ENCODE data around the gene AGBL1. TPM values are rescaled to one million over a fixed set of nuclear protein-coding genes. Genes with fewer than 3 reads are reported as not detected.

Gene AGBL1
- polyA plus RNA-seq, 4 donors = 0.06 to 0.09 (median 0.09) TPM; not detected in 1

DNA sequence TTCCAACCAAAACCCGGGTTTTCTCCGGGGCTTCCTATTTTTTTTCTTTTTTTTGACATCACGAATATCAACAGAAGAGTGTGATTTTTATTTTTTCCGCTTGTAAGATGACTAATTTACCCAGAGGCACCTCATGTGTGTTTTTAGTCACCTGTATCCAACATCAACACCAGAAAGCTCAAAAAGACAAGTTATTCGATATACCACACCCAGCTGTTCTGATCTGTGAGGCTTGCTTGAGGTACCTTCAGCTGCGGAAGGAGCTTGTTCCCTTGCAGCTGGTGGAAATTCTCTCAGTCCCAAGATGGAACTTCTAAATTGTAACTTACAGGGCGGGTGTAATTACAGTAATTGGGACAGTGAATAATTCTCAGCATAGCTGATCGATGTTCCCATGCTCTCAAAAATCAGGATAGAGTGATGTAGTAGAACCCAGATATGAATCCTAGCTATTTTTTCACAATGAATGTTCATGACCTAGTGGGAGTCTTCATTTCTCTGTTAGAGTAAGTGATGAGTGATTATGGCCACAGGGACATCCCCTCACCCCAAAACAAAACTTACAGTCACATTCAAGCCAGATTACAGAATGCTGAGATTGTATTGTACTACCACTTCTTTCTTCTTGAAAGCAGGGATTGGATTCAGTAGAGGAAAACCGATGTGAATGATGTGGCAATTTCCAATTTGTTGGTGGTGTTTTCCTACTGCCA, 232.1 kb downstream of the AGBL1 start:
- DNase-seq (ENCODE audit: low read depth in 4 of 4, low spot score in 3 of 4) = no peak

GRCh38 chr15:86312486-86312885, 232.8 kb downstream of the AGBL1 start:
- DNase-seq (ENCODE audit: low read depth in 4 of 4, low spot score in 3 of 4) = no peak

DNA sequence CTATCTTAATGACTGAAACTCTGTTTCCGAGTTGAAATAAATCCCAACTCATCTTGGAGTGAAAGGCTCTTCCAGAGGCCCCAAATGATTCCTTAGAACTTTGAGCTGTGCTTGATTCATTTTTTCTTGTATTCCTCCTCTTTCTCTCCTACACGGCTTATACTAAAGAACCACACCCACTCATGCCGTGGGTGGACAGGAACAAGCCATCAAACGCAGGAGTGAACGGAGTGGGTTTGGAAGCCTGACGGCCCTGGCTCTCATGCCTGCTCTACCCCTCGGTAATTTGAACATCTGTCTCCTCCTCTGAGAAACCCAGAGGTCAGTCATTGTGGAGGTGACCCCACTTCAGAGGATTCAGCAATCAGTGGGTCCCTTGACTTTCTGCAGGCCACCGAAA, 236.5 kb downstream of the AGBL1 start:
- no peak for DNase-seq (ENCODE audit: low read depth in 4 of 4, low spot score in 3 of 4)

GRCh38 chr15:86316726-86317383, 237.2 kb downstream of the AGBL1 start:
- no peak for DNase-seq (ENCODE audit: low read depth in 4 of 4, low spot score in 3 of 4)

DNA sequence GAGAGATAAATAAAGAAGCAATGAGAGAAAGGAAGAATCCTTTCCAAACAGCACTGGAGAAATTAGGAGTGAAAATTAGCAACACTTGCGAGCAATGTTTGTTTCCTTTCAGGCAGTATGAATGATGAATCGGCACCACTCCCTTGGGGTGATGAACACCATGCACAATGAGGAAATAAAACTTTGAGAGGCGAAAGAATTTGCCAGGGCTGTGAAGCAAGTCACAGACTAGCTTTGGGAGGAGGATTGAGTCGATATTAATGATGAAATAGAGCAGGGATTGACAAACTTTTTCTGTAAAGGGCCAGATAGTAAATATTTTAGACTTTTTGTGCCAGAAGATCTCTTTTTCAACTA, 237.7 kb downstream of the AGBL1 start:
- DNase-seq (ENCODE audit: low read depth in 4 of 4, low spot score in 3 of 4) = no peak

DNA sequence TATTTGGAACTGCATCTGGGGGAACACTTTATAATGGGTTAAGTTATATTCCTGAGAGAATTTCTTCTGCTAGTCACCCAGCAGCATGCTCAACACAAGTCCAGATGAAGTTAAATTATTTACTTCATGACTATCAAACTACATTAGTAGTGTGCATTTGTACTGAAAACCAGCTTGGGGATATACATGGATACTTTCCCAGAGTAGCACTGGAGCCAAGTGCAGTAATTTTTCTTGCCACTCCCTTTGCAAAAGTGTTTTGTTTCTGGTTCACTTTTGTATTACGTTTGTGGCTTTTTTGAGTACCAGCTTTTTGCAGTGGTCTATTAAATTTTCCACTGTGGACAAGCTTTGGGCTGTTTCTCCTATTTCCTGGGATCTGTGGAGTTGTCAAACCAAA, 243.0 kb downstream of the AGBL1 start:
- no peak for DNase-seq (ENCODE audit: low read depth in 4 of 4, low spot score in 3 of 4)

- DNase-seq (ENCODE audit: low read depth in 4 of 4, low spot score in 3 of 4) = no peak
Measured at GRCh38 chr15:86327230-86327865, 247.7 kb downstream of the AGBL1 start.

DNA sequence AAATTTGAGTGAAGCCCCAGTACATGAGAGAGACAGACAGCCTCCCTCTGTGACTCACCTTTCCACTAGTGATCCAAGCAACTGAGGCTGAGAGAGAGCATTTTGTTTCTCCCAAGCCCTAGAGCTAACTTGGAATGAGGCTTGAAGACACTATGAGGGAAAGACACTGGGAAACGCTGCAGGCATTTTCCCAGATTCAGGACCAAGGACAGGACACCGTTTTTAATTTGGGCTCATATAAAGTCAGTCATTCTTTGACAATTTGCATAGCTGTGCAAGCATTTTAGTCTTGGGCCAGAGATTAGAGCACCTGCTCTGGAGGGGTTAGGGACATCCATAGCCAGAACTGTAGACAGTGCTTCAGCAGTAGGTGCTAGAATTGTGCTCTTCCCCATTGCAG, 249.0 kb downstream of the AGBL1 start:
- DNase-seq (ENCODE audit: low read depth in 4 of 4, low spot score in 3 of 4) = no peak

- no peak for DNase-seq (ENCODE audit: low read depth in 4 of 4, low spot score in 3 of 4)
Measured at GRCh38 chr15:86329311-86330013, 249.8 kb downstream of the AGBL1 start.

- DNase-seq (ENCODE audit: low read depth in 4 of 4, low spot score in 3 of 4) = no peak
Measured at GRCh38 chr15:86333819-86334218, 254.1 kb downstream of the AGBL1 start.

- DNase-seq (ENCODE audit: low read depth in 4 of 4, low spot score in 3 of 4) = no peak
Measured at GRCh38 chr15:86336051-86336788, 256.5 kb downstream of the AGBL1 start.

GRCh38 chr15:86337071-86337470, 257.4 kb downstream of the AGBL1 start:
- DNase-seq (ENCODE audit: low read depth in 4 of 4, low spot score in 3 of 4) = no peak

GRCh38 chr15:86347245-86347644, 267.6 kb downstream of the AGBL1 start:
- DNase-seq (ENCODE audit: low read depth in 4 of 4, low spot score in 3 of 4) = no peak

DNA sequence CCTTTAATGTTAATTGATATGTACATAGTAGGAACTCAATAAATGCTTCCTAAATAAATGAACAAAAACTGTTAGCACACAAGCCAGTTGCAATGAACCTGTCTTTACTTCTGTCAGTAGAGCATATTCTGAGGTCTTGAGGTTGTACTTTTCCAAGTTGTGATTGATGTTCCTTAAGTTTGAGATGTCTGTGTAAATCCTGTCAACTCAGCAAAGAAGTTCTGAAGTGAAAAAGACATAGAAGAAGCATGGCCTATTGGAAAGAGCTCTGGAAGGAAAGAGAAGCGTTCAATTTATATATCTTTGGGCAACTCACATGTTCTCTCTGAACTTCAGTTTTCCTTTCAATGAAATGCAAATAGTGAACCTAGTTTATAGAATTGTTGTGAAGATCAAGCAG, 269.9 kb downstream of the AGBL1 start:
- no peak for DNase-seq (ENCODE audit: low read depth in 4 of 4, low spot score in 3 of 4)

DNA sequence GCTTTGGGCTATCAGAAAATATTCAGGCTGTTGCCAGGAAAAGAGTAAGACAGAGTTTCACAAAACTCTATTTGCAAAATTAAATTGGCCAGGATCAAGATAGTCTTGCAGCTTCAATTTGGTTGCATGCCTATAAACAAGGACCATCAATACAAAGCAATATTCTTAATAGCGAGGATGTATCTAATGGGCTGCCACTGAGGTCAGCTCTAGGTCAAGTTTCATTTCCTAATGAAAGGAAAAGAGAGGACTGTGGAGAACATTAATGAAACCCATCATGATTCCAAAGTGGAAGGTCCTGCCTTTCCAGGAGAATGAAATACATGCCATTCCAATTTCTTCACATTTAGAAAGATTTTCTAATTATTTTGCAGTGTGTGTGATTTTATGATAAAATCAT, 273.5 kb downstream of the AGBL1 start:
- no peak for DNase-seq (ENCODE audit: low read depth in 4 of 4, low spot score in 3 of 4)

DNA sequence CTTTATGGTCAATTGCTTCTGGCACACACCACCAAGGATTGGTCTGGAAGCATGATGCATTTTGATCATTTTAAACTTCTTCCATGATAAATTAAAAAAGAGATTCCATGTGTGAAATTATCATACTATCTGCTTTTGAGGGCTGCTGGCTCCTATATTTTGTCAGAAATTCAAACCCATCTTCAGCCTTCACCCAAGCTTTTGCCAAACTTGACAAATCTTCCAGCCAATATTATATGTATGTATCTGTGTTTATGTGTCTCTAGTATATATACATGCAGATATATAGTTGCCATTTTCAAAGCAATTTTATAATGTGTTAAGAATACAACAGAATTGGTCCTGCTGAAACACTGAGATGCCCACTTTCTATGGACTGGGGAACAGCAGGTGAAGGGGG, 275.7 kb downstream of the AGBL1 start:
- DNase-seq (ENCODE audit: low read depth in 4 of 4, low spot score in 3 of 4) = no peak

- peak in 1 of 4 donors; percentile 2 for DNase-seq (ENCODE audit: low read depth in 4 of 4, low spot score in 3 of 4)
Measured at GRCh38 chr15:86355801-86356200, 276.1 kb downstream of the AGBL1 start.

DNA sequence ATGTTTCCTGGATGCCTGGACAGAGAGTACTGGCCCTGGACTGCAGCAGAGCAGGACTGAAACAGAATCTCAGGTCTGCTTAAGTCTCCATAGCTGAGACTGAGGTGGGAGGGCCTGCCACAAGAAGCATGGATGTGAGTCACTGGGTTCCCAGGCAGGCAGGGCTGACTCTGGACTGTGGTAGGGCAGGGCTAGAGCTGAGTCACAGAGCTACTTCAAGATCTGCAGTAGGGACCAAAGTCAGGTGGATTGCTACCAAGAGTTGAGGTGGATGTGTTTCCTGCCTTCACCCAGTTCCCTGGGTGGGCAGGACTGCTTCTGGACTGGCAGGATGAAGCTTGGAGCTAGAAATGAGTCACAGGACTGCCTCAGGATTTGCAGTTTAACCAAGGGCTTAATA, 282.9 kb downstream of the AGBL1 start:
- DNase-seq (ENCODE audit: low read depth in 4 of 4, low spot score in 3 of 4) = no peak

GRCh38 chr15:86373147-86373546, 293.5 kb downstream of the AGBL1 start:
- DNase-seq (ENCODE audit: low read depth in 4 of 4, low spot score in 3 of 4) = no peak

DNA sequence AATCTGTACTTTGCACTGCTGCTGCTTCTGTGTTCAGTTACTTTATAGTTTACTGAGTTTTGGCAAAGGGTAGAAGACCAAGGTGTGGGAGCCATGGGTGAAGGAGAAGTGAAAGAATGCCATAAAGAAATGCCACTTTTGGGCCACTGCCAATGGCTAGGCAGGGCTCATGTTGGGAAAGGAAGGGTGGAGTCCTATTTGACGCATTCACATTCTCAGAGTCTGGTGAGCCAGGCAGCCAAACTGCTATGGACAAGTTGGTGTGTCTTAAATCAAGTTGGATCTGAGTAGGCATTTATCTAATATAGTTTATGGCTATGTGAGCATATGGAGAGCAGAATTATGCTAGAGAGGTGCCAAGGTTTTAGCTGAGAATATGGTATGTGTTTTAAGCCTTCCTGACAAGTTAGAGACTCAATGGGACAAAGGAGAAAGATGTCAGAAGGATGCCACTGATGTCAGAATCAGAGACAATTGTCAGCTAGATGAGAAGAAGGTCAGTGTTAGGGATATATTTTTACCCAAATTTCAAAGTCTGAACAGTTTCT, 296.1 kb downstream of the AGBL1 start:
- no peak for DNase-seq (ENCODE audit: low read depth in 4 of 4, low spot score in 3 of 4)

All from left renal pelvis (tissue), 4 donors.